Measurements from ENCODE around the gene CUBN. TPM values are rescaled to one million over a fixed set of nuclear protein-coding genes. Genes with fewer than 3 reads are reported as not detected.

CUBN gene
- total RNA-seq, 1 experiment from 2014 or later: 4.6 TPM

DNA sequence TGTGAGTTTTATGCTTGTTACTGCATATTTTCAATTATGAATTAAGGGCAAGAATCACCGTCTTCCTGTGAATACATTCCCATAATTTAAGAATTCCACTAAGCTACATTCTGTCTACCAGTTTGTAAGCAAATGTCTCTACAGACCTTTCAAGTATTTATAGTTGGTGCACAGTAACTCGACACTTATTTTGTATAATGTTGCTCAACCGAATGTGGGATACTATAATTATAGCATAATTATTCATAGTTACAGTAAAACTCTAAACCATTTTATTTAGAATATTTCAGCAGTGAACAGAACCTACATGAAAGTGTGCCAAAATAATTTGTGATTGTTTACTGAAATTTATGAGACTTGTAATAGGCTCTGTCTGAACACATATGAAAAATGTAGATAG is 17.3 kb upstream of the CUBN start:
- ChIA-PET POLR2A (no interaction called here), CTCF (no interaction called here)
- Mint-ChIP-seq H3K27ac (ENCODE audit: unreplicated experiment) (no peak overlapping the region), H3K9me3 (ENCODE audit: unreplicated experiment) (no peaks in the 10 kb centered on the region), H3K36me3 (ENCODE audit: insufficient read depth, unreplicated experiment) (no peaks in the 10 kb centered on the region), H3K4me1 (ENCODE audit: low read depth, unreplicated experiment) (peaks cover 46% of the 10 kb centered on the region), H3K27me3 (ENCODE audit: insufficient read depth, unreplicated experiment) (no peaks in the 10 kb centered on the region), H3K4me3 (ENCODE audit: unreplicated experiment) (no peak overlapping the region)
- no peak for TF ChIP-seq CTCF (IDR thresholded peaks at IDR 0.05; ENCODE audit: insufficient read depth in 1 of 2, low read depth in 1 of 2, low read length in 1 of 2, severe bottlenecking in 1 of 2, unreplicated experiment in 1 of 2)
- Histone ChIP-seq H3K27me3 (replicated peaks; ENCODE audit: control insufficient read depth, insufficient read depth, low read length) (no peaks in the 10 kb centered on the region), H3K4me3 (ENCODE audit: low read depth, low read length) (no peak overlapping the region), H3K4me1 (peaks cover 34% of the 10 kb centered on the region), H3K9me3 (no peaks in the 10 kb centered on the region), H3K36me3 (ENCODE audit: control insufficient read depth, insufficient read depth, low read length) (no peaks in the 10 kb centered on the region)
- no TSS peak for BruUV-seq (replicated peaks)
- no peak for DNase-seq
- intact Hi-C loops (cut with micrococcal nuclease; ENCODE audit: unreplicated experiment): no loop called here

- POLR2A ChIA-PET: no interaction called here
- Histone ChIP-seq H3K4me1 (peaks cover 34% of the 10 kb centered on the region), H3K9me3 (0 out of 2 replicates have a peak, but pooled peaks cover 6% of the 10 kb centered on the region), H3K27me3 (replicated peaks; ENCODE audit: control insufficient read depth, insufficient read depth, low read length) (no peaks in the 10 kb centered on the region), H3K36me3 (ENCODE audit: control insufficient read depth, insufficient read depth, low read length) (no peaks in the 10 kb centered on the region), H3K4me3 (ENCODE audit: low read depth, low read length) (no peak overlapping the region)
- Mint-ChIP-seq H3K4me1 (ENCODE audit: low read depth, unreplicated experiment) (peaks cover 46% of the 10 kb centered on the region), H3K4me3 (ENCODE audit: unreplicated experiment) (no peak overlapping the region), H3K36me3 (ENCODE audit: insufficient read depth, unreplicated experiment) (no peaks in the 10 kb centered on the region), H3K27ac (ENCODE audit: unreplicated experiment) (no peak overlapping the region), H3K27me3 (ENCODE audit: insufficient read depth, unreplicated experiment) (no peaks in the 10 kb centered on the region), H3K9me3 (ENCODE audit: unreplicated experiment) (peaks cover 9% of the 10 kb centered on the region)
- intact Hi-C loops (cut with micrococcal nuclease; ENCODE audit: unreplicated experiment): no loop called here
- no peak for TF ChIP-seq CTCF (IDR thresholded peaks at IDR 0.05; ENCODE audit: insufficient read depth in 1 of 2, low read depth in 1 of 2, low read length in 1 of 2, severe bottlenecking in 1 of 2, unreplicated experiment in 1 of 2)
- DNase-seq: no peak
- CTCF ChIA-PET: no interaction called here
- no TSS peak for BruUV-seq (replicated peaks)
Measured at GRCh38 chr10:17145239-17145638, 15.6 kb upstream of the CUBN start.

- ChIA-PET CTCF (no interaction called here), POLR2A (no interaction called here)
- Mint-ChIP-seq H3K36me3 (ENCODE audit: insufficient read depth, unreplicated experiment) (no peaks in the 10 kb centered on the region), H3K27ac (ENCODE audit: unreplicated experiment) (no peak overlapping the region), H3K27me3 (ENCODE audit: insufficient read depth, unreplicated experiment) (no peaks in the 10 kb centered on the region), H3K4me3 (ENCODE audit: unreplicated experiment) (no peak overlapping the region), H3K9me3 (ENCODE audit: unreplicated experiment) (peaks cover 9% of the 10 kb centered on the region), H3K4me1 (ENCODE audit: low read depth, unreplicated experiment) (peaks cover 45% of the 10 kb centered on the region)
- H3K36me3 ChIP-seq (ENCODE audit: control insufficient read depth, insufficient read depth, low read length): no peaks in the 10 kb centered on the region
- TF ChIP-seq CTCF (IDR thresholded peaks at IDR 0.05; ENCODE audit: insufficient read depth in 1 of 2, low read depth in 1 of 2, low read length in 1 of 2, severe bottlenecking in 1 of 2, unreplicated experiment in 1 of 2): no peak
- H3K9me3 ChIP-seq: 0 out of 2 replicates have a peak, but pooled peaks cover 6% of the 10 kb centered on the region
- intact Hi-C loops (cut with micrococcal nuclease; ENCODE audit: unreplicated experiment): no loop called here
- no TSS peak for BruUV-seq (replicated peaks)
- peaks cover 34% of the 10 kb centered on the region for H3K4me1 ChIP-seq
- no peaks in the 10 kb centered on the region for H3K27me3 ChIP-seq (replicated peaks; ENCODE audit: control insufficient read depth, insufficient read depth, low read length)
- no peak for DNase-seq
- H3K4me3 ChIP-seq (ENCODE audit: low read depth, low read length): no peak overlapping the region
Measured at GRCh38 chr10:17144757-17145156, 15.1 kb upstream of the CUBN start.

All from Caco-2 (cell line).